Fibroblast of villous mesenchyme (primary cell): Measurements from ENCODE around the gene SCN3A. TPM values are rescaled to one million over a fixed set of nuclear protein-coding genes. Genes with fewer than 3 reads are reported as not detected.

Experiments used
- DNase-seq: peaks from one replicate; pipeline ENCODE4 v3.0.0-alpha.2; 2010; ENCODE audit warnings: low read depth
- H3K4me3 ChIP-seq: 2 replicates; pipeline ENCODE4 v1.5.1; 2011; ENCODE audit warnings: low read depth, mild to moderate bottlenecking, low read length
- total RNA-seq: library from RNA; depleted of rRNA; stranded (reverse); fragments of >200 nt; gene quantifications from 2 replicates; pipeline ENCODE4 v1.2.3, GENCODE V29; 2012
- TF ChIP-seq, protein P1 (sequence below): IDR thresholded peaks from 2 replicates; pipeline ENCODE4 v1.5.1; 2012; ENCODE audit warnings: low read depth, mild to moderate bottlenecking, low read length; ENCODE audit not compliant: insufficient read depth

Gene SCN3A
- under 0.01 TPM in 1 of 2 replicates, not detected in the other for total RNA-seq

DNA sequence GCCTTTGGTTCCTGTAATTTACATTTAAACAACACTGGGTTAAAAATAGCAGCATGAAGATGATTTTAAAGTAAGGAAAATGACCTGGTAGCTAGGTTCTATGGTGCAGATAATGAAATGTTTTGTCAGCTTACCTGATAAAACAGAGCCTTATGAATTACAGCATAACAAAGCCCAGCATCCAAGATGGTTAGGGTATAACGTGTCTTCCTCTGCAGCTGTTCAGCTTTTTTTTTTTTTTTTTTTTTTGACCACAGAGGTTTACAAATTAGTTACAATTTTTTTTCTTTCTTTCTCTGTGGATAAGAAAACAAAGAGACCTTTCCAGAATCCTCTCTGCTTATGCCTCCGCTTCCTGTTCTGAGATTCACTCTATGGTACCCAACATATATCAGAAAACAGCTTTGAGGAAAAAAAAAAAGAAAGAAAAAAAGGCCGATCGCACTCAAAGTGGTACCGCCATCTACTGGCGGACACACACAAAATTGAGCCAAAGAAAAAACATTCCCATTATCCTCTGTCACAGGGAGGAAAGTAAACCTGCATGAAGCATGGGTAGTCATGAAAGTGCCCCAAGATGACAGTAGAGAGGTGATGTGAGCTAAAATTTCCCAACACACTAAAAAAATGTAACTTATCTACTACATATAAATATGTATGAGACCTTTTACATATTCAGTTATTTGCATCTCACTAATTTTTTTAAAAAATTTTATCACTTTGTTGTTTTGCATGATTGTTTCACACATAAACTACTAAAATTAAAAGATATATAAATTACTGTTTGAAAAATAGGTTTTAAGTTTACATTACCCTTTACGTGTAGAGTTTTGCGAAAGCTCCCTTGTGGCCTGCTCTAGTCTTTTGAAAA lies at the start of gene SCN3A:
TSS of gene SCN3A (minus strand) at position 362 of the 871 bp plus-strand sequence. CDS start 27,656 bp downstream, outside the sequence.
- TF ChIP-seq, protein P1, sequence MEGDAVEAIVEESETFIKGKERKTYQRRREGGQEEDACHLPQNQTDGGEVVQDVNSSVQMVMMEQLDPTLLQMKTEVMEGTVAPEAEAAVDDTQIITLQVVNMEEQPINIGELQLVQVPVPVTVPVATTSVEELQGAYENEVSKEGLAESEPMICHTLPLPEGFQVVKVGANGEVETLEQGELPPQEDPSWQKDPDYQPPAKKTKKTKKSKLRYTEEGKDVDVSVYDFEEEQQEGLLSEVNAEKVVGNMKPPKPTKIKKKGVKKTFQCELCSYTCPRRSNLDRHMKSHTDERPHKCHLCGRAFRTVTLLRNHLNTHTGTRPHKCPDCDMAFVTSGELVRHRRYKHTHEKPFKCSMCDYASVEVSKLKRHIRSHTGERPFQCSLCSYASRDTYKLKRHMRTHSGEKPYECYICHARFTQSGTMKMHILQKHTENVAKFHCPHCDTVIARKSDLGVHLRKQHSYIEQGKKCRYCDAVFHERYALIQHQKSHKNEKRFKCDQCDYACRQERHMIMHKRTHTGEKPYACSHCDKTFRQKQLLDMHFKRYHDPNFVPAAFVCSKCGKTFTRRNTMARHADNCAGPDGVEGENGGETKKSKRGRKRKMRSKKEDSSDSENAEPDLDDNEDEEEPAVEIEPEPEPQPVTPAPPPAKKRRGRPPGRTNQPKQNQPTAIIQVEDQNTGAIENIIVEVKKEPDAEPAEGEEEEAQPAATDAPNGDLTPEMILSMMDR = peak; percentile 76
- DNase-seq = peak; percentile 34
- no peak within 1 kb of the TSS for H3K4me3 ChIP-seq

DNA sequence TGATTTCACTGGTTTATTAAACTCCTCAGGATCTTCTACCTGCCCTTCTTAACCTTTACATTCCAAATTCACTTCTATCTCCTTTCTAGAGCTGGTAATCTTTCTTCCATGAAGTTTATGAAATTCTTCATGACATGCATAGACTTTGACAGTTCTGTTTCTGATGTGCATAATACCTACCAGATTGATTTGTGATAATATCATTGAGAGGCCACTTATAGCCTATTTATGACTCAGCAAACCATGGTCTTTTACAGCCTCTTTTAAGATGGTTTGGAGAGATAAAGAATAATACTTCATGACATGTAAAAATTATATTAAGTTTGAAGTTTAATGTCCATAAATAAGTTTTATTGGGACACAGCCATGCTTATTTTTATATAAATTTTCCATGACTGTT lies 49.3 kb upstream of the SCN3A start:
- DNase-seq = no peak
- TF ChIP-seq, protein P1 = no peak
- H3K4me3 ChIP-seq = no peak overlapping the region

DNA sequence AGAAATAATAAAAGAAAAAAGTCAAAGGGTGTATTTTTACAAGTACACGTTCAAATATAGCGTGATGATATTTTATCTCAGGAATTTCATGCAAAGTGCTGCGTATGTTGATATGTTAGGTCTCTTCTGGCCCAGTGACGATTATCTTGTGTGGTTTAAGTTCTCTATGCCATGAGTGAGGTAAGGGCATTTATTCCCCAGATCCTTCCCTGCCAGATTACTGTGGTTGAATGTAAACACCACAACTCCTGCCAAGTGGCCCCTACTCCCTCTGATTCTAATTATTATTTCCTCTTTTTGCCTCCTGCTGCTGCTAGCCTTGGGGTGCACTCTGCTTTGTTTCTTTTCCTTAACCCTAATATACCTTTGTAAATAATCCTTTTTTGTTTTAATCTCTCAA lies 47.5 kb upstream of the SCN3A start:
- H3K4me3 ChIP-seq = no peak overlapping the region
- DNase-seq = no peak
- TF ChIP-seq, protein P1 = no peak

DNA sequence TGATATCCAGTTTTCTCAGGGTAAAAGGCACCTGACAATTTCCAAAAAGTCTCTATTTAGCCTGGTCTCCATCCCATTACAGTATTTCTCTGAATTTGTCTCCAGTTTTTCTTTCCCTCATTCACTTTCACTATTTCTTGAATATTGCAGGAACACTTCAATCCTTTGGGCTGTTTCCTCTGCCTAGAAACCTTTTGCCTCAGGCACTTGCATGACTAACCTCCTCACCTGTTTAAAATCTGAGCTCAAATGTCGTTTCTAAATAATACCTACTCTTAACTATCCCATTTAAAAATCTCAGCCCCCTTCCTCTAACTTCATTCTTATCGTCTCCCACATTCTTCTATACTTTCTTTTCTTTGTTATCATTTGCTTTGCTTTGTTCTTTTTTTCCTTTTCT lies 44.4 kb upstream of the SCN3A start:
- no peak for DNase-seq
- TF ChIP-seq, protein P1 = no peak
- H3K4me3 ChIP-seq = no peak overlapping the region

DNA sequence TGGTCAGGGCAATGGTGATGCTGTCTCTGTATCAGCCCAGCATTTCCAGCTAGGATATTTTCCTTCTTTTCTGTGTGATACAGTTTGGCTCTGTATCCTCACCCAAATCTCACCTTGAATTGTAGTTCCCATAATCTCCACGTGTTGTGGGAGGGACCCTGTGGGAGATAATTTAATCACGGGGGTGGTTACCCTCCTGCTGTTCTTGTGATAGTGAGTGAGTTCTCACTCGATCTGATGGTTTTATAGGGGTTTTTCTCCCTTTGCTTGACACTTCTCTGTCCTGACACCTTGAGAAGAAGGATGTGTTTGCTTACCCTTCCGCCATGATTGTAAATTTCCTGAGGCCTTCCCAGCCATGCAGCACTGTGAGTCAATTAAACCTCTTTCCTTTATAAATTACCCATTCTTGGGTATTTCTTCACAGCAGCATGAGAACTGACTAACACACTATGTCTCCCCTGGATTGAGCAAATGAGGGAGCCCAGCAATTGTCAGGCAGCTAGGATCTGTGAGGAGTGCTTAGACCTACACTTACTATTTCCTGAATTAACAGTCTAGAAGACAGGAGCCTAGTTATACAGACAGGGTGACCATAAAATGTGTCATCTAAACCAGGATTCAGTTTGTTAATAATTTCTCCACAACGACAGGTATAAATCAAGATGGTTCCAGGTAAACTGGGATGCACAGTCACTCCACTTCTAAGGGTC lies 41.4 kb upstream of the SCN3A start:
- TF ChIP-seq, protein P1 = no peak
- no peak for DNase-seq
- H3K4me3 ChIP-seq = no peak overlapping the region

DNA sequence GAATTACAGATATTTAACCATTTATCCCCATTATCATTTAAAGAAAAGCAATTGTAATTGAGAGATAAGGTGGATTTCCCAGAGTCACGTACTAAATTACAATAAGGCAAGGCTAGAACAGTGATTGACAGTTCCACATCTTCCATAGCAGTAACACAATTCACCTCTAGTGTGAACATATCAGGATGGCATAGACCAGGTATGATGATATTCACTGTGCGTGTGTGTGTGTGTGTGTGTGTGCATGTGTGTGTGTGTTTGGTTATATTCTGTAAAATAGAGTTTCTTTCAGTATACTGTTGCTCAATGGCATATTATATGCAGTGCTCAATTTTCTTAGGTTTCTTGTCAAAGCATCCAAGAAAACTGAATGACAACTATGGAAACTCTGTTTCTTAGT lies 37.1 kb upstream of the SCN3A start:
- TF ChIP-seq, protein P1 = no peak
- H3K4me3 ChIP-seq = no peak overlapping the region
- DNase-seq = no peak
